ENCODE results near the gene SPOCK2. TPM values are rescaled to one million over a fixed set of nuclear protein-coding genes. Genes with fewer than 3 reads are reported as not detected.

Gene SPOCK2
- total RNA-seq, 1 experiment from 2014 or later = 1.1 TPM

DNA sequence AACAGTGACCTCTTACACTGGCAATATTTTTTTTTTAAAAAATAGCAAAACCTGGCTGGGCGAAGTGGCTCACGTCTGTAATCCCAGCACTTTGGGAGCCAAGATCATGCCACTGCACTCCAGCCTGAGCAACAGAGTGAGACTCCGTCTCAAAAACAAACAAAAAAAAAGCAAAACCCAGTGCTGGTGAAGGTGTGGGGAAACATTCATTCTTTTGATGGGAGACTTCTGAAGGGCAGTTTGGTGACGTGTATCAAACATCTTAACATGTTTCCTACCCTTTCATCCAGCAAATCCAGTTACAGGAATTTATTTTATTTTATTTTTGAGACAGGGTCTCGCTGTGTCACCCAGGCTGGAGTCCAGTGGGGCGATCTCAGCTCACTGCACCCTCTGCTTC is 66.1 kb downstream of the SPOCK2 start:
- Histone ChIP-seq H3K27ac (ENCODE audit: low read depth, low read length) (no peak overlapping the region), H3K4me1 (ENCODE audit: control insufficient read depth in 1 of 2, insufficient read depth in 2 of 2, low read length in 2 of 2) (peaks cover 6 to 8% of the 10 kb centered on the region in 2 experiments), H3K9ac (ENCODE audit: low read length) (no peak overlapping the region), H3K4me2 (ENCODE audit: low read length) (no peak overlapping the region), H3K9me3 (ENCODE audit: control insufficient read depth in 1 of 2, insufficient read depth in 1 of 2, low read depth in 1 of 2, low read length in 2 of 2) (no peaks in the 10 kb centered on the region), H3K9me2 (ENCODE audit: insufficient read depth) (no peaks in the 10 kb centered on the region), H3K4me3 (replicated peaks in 1 of 2; ENCODE audit: low read depth in 1 of 2, low read length in 2 of 2) (no peak overlapping the region), H3K27me3 (ENCODE audit: insufficient read depth, low read length) (no peaks in the 10 kb centered on the region), H3K36me3 (ENCODE audit: control insufficient read depth in 1 of 2, insufficient read depth in 2 of 2, low read length in 2 of 2) (no peaks in the 10 kb centered on the region), H2AFZ (ENCODE audit: low read depth, low read length, poor library complexity, severe bottlenecking) (no peak overlapping the region), H3K79me2 (ENCODE audit: insufficient read depth, low read length) (no peaks in the 10 kb centered on the region), H4K20me1 (ENCODE audit: insufficient read depth) (no peaks in the 10 kb centered on the region)
- ChIA-PET RAD21 (ENCODE audit: low non-redundant PET in 1 of 2, low total read pairs in 2 of 2, uncharacterized antibody in 2 of 2, unreplicated experiment in 2 of 2) (no interaction called here), POLR2A (no interaction called here), CTCF (no interaction called here)
- no TSS peak for BruUV-seq (replicated peaks)
- ATAC-seq (no peak), DNase-seq (ENCODE audit: low read depth, low spot score) (no peak)
- TF ChIP-seq MAX (IDR thresholded peaks at IDR 0.05) (no peak), SP1 (IDR thresholded peaks at IDR 0.05; ENCODE audit: low read depth) (no peak), ELF1 (IDR thresholded peaks at IDR 0.05; ENCODE audit: borderline replicate concordance, low read depth) (no peak), ZFX (IDR thresholded peaks at IDR 0.05) (no peak), YY1 (IDR thresholded peaks at IDR 0.05; ENCODE audit: extremely low read depth, insufficient replicate concordance, low read depth, low read length) (no peak), FOSL1 (IDR thresholded peaks at IDR 0.05; ENCODE audit: low read depth) (no peak), EZH2phosphoT487 (IDR thresholded peaks at IDR 0.05; ENCODE audit: borderline replicate concordance) (no peak), RAD21 (IDR thresholded peaks at IDR 0.05; ENCODE audit: low read depth) (no peak), EGR1 (IDR thresholded peaks at IDR 0.05; ENCODE audit: low read depth) (no peak), SIN3A (IDR thresholded peaks at IDR 0.05; ENCODE audit: low read depth) (no peak), TCF7L2 (IDR thresholded peaks at IDR 0.05; ENCODE audit: borderline replicate concordance, extremely low read depth, insufficient read depth, insufficient read length) (no peak), SRF (IDR thresholded peaks at IDR 0.05; ENCODE audit: low read depth) (no peak), POLR2AphosphoS5 (IDR thresholded peaks at IDR 0.05; ENCODE audit: low read depth, low read length) (no peak), JUND (IDR thresholded peaks at IDR 0.05) (no peak), CBX3 (IDR thresholded peaks at IDR 0.05; ENCODE audit: low read depth) (no peak), ZNF274 (IDR thresholded peaks at IDR 0.05; ENCODE audit: low read depth, low read length) (no peak)
- TF ChIP-seq, protein P1, sequence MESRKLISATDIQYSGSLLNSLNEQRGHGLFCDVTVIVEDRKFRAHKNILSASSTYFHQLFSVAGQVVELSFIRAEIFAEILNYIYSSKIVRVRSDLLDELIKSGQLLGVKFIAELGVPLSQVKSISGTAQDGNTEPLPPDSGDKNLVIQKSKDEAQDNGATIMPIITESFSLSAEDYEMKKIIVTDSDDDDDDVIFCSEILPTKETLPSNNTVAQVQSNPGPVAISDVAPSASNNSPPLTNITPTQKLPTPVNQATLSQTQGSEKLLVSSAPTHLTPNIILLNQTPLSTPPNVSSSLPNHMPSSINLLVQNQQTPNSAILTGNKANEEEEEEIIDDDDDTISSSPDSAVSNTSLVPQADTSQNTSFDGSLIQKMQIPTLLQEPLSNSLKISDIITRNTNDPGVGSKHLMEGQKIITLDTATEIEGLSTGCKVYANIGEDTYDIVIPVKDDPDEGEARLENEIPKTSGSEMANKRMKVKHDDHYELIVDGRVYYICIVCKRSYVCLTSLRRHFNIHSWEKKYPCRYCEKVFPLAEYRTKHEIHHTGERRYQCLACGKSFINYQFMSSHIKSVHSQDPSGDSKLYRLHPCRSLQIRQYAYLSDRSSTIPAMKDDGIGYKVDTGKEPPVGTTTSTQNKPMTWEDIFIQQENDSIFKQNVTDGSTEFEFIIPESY (IDR thresholded peaks at IDR 0.05; ENCODE audit: extremely low read depth, insufficient replicate concordance, low read length) = no peak
- TF ChIP-seq, protein P2, sequence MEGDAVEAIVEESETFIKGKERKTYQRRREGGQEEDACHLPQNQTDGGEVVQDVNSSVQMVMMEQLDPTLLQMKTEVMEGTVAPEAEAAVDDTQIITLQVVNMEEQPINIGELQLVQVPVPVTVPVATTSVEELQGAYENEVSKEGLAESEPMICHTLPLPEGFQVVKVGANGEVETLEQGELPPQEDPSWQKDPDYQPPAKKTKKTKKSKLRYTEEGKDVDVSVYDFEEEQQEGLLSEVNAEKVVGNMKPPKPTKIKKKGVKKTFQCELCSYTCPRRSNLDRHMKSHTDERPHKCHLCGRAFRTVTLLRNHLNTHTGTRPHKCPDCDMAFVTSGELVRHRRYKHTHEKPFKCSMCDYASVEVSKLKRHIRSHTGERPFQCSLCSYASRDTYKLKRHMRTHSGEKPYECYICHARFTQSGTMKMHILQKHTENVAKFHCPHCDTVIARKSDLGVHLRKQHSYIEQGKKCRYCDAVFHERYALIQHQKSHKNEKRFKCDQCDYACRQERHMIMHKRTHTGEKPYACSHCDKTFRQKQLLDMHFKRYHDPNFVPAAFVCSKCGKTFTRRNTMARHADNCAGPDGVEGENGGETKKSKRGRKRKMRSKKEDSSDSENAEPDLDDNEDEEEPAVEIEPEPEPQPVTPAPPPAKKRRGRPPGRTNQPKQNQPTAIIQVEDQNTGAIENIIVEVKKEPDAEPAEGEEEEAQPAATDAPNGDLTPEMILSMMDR (IDR thresholded peaks at IDR 0.05 in 2 of 3, conservative IDR thresholded peaks at IDR 0.05 in 1 of 3; ENCODE audit: borderline replicate concordance in 1 of 3, insufficient read depth in 1 of 3, low read depth in 2 of 3, low read length in 2 of 3) = no peak
- TF ChIP-seq, protein P3, sequence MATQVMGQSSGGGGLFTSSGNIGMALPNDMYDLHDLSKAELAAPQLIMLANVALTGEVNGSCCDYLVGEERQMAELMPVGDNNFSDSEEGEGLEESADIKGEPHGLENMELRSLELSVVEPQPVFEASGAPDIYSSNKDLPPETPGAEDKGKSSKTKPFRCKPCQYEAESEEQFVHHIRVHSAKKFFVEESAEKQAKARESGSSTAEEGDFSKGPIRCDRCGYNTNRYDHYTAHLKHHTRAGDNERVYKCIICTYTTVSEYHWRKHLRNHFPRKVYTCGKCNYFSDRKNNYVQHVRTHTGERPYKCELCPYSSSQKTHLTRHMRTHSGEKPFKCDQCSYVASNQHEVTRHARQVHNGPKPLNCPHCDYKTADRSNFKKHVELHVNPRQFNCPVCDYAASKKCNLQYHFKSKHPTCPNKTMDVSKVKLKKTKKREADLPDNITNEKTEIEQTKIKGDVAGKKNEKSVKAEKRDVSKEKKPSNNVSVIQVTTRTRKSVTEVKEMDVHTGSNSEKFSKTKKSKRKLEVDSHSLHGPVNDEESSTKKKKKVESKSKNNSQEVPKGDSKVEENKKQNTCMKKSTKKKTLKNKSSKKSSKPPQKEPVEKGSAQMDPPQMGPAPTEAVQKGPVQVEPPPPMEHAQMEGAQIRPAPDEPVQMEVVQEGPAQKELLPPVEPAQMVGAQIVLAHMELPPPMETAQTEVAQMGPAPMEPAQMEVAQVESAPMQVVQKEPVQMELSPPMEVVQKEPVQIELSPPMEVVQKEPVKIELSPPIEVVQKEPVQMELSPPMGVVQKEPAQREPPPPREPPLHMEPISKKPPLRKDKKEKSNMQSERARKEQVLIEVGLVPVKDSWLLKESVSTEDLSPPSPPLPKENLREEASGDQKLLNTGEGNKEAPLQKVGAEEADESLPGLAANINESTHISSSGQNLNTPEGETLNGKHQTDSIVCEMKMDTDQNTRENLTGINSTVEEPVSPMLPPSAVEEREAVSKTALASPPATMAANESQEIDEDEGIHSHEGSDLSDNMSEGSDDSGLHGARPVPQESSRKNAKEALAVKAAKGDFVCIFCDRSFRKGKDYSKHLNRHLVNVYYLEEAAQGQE (IDR thresholded peaks at IDR 0.05; ENCODE audit: low read depth) = no peak
- intact Hi-C loops (cut with micrococcal nuclease) = no loop called here
